ENCODE results near the gene KDM3B.

GRCh38 chr5:138305797-138306196 lies 46.7 kb upstream of the KDM3B start:
- TF ChIP-seq, protein P1, sequence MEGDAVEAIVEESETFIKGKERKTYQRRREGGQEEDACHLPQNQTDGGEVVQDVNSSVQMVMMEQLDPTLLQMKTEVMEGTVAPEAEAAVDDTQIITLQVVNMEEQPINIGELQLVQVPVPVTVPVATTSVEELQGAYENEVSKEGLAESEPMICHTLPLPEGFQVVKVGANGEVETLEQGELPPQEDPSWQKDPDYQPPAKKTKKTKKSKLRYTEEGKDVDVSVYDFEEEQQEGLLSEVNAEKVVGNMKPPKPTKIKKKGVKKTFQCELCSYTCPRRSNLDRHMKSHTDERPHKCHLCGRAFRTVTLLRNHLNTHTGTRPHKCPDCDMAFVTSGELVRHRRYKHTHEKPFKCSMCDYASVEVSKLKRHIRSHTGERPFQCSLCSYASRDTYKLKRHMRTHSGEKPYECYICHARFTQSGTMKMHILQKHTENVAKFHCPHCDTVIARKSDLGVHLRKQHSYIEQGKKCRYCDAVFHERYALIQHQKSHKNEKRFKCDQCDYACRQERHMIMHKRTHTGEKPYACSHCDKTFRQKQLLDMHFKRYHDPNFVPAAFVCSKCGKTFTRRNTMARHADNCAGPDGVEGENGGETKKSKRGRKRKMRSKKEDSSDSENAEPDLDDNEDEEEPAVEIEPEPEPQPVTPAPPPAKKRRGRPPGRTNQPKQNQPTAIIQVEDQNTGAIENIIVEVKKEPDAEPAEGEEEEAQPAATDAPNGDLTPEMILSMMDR (conservative IDR thresholded peaks at IDR 0.05 in 1 of 2, IDR thresholded peaks at IDR 0.05 in 1 of 2; ENCODE audit: low read depth in 1 of 2, low read length in 2 of 2), result no peak
- TF ChIP-seq EZH2 (IDR thresholded peaks at IDR 0.05; ENCODE audit: low read length, missing control alignments), result no peak
